ENCODE data around the gene NTSR2. TPM values are rescaled to one million over a fixed set of nuclear protein-coding genes. Genes with fewer than 3 reads are reported as not detected.

Gene NTSR2
- total RNA-seq, 1 experiment from 2014 or later, result not detected

DNA sequence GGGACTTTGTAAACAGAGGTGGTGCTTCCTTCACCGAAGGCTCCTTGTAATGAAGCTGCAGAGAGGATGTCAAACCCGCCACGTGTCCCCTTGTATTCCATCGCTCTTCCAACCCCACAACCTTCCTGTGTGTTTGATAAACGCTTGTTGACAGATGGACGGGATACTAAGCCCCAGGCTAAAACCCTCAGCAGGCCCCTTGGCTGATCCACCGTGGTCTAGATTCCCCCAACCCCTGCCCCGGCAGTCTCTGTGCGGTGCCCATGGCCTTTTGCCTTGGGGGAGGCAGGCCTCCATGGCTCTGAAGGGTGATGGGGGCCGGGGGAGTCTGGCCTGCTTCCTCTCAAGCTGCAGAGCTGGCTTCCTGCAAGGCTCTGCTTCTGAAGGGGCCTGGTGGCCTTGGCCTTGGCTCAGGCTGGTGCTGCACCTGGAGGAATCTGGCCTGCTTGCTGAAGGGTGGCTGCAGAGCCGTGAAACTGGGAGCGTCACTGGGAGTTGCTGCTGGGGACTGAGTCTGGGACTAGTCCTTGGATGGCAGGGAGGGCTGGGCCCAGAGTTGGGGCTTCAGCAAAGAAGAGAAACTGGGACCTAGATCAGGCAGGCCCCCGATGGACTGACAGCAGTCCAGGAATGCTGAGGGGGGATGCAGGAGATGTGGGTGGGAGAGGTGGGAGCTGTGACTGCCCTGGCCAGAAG lies 9.6 kb upstream of the NTSR2 start:
- H3K27me3 Mint-ChIP-seq (ENCODE audit: low read depth), result no peaks in the 10 kb centered on the region
- H3K9me3 Mint-ChIP-seq, result no peaks in the 10 kb centered on the region
- H3K27ac Mint-ChIP-seq, result no peak overlapping the region
- H3K4me1 Mint-ChIP-seq, result peaks cover 57% of the 10 kb centered on the region
- TF ChIP-seq, protein P1, sequence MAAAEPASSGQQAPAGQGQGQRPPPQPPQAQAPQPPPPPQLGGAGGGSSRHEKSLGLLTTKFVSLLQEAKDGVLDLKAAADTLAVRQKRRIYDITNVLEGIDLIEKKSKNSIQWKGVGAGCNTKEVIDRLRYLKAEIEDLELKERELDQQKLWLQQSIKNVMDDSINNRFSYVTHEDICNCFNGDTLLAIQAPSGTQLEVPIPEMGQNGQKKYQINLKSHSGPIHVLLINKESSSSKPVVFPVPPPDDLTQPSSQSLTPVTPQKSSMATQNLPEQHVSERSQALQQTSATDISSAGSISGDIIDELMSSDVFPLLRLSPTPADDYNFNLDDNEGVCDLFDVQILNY (CRISPR knock-in tag; IDR thresholded peaks at IDR 0.05), result no peak
- TF ChIP-seq NR1H2 (CRISPR knock-in tag; IDR thresholded peaks at IDR 0.05) (no peak), ZNF281 (CRISPR knock-in tag; IDR thresholded peaks at IDR 0.05) (no peak), TCF7 (CRISPR knock-in tag; IDR thresholded peaks at IDR 0.05; ENCODE audit: low read depth) (no peak), HMGXB4 (CRISPR knock-in tag; IDR thresholded peaks at IDR 0.05) (no peak), PRRX2 (CRISPR knock-in tag; IDR thresholded peaks at IDR 0.05) (no peak), ZMAT4 (CRISPR knock-in tag; IDR thresholded peaks at IDR 0.05) (no peak), KAT7 (CRISPR knock-in tag; IDR thresholded peaks at IDR 0.05; ENCODE audit: borderline replicate concordance) (no peak), E2F4 (CRISPR knock-in tag; IDR thresholded peaks at IDR 0.05; ENCODE audit: borderline replicate concordance, low read depth) (no peak)
- TF ChIP-seq, protein P2, sequence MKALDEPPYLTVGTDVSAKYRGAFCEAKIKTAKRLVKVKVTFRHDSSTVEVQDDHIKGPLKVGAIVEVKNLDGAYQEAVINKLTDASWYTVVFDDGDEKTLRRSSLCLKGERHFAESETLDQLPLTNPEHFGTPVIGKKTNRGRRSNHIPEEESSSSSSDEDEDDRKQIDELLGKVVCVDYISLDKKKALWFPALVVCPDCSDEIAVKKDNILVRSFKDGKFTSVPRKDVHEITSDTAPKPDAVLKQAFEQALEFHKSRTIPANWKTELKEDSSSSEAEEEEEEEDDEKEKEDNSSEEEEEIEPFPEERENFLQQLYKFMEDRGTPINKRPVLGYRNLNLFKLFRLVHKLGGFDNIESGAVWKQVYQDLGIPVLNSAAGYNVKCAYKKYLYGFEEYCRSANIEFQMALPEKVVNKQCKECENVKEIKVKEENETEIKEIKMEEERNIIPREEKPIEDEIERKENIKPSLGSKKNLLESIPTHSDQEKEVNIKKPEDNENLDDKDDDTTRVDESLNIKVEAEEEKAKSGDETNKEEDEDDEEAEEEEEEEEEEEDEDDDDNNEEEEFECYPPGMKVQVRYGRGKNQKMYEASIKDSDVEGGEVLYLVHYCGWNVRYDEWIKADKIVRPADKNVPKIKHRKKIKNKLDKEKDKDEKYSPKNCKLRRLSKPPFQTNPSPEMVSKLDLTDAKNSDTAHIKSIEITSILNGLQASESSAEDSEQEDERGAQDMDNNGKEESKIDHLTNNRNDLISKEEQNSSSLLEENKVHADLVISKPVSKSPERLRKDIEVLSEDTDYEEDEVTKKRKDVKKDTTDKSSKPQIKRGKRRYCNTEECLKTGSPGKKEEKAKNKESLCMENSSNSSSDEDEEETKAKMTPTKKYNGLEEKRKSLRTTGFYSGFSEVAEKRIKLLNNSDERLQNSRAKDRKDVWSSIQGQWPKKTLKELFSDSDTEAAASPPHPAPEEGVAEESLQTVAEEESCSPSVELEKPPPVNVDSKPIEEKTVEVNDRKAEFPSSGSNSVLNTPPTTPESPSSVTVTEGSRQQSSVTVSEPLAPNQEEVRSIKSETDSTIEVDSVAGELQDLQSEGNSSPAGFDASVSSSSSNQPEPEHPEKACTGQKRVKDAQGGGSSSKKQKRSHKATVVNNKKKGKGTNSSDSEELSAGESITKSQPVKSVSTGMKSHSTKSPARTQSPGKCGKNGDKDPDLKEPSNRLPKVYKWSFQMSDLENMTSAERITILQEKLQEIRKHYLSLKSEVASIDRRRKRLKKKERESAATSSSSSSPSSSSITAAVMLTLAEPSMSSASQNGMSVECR (CRISPR knock-in tag; IDR thresholded peaks at IDR 0.05; ENCODE audit: borderline replicate concordance), result no peak
- TF ChIP-seq, protein P3, sequence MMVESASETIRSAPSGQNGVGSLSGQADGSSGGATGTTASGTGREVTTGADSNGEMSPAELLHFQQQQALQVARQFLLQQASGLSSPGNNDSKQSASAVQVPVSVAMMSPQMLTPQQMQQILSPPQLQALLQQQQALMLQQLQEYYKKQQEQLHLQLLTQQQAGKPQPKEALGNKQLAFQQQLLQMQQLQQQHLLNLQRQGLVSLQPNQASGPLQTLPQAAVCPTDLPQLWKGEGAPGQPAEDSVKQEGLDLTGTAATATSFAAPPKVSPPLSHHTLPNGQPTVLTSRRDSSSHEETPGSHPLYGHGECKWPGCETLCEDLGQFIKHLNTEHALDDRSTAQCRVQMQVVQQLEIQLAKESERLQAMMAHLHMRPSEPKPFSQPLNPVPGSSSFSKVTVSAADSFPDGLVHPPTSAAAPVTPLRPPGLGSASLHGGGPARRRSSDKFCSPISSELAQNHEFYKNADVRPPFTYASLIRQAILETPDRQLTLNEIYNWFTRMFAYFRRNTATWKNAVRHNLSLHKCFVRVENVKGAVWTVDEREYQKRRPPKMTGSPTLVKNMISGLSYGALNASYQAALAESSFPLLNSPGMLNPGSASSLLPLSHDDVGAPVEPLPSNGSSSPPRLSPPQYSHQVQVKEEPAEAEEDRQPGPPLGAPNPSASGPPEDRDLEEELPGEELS (CRISPR knock-in tag; IDR thresholded peaks at IDR 0.05), result no peak
- no peak overlapping the region for H3K4me3 Mint-ChIP-seq
- ChIA-PET POLR2A (interaction anchor here (0.9 to 1.0 kb wide), 2 partner anchors 8 to 67 kb away, joined by 3 read pairs; partner anchors contain the start of gene LPIN1), CTCF (interaction anchor here (0.9 to 3.5 kb wide), 7 partner anchors 8 to 97 kb away, joined by 3 to 27 read pairs (median 10); partner anchors contain the start of gene NTSR2)
- no peak for ATAC-seq
- DNase-seq (ENCODE audit: low spot score), result no peak
- no peaks in the 10 kb centered on the region for H3K36me3 Mint-ChIP-seq

Measured in WTC11 (cell line).